PC-9 (cell line): ENCODE data around the gene PRPF4. TPM values are rescaled to one million over a fixed set of nuclear protein-coding genes. Genes with fewer than 3 reads are reported as not detected.

Source experiments
- total RNA-seq: library from RNA; stranded (reverse); gene quantifications from 2 replicates; pipeline ENCODE4 v1.2.3, GENCODE V29; 2021

Gene PRPF4
- total RNA-seq, 1 experiment from 2014 or later: 36.3 TPM

Other genes with a start within 250 kb of the PRPF4 start
- gene ZFP37, start 218.9 kb upstream of the PRPF4 start, total RNA-seq: 0.81 and 0.90 TPM in 2 replicates
- 15.1 and 16.5 TPM in 2 replicates for gene SLC31A2, start 124.7 kb upstream of the PRPF4 start, total RNA-seq
- gene FKBP15, start 54.4 kb upstream of the PRPF4 start, total RNA-seq: 23.3 and 33.5 TPM in 2 replicates
- gene SLC31A1, start 54.1 kb upstream of the PRPF4 start, total RNA-seq: 24.9 and 27.2 TPM in 2 replicates
- gene CDC26, start 86 bp upstream of the PRPF4 start, total RNA-seq: 40.4 and 43.4 TPM in 2 replicates
- gene RNF183, start 27.7 kb downstream of the PRPF4 start, total RNA-seq: 0.92 and 2.3 TPM in 2 replicates
- 11.2 and 12.9 TPM in 2 replicates for gene WDR31, start 64.6 kb downstream of the PRPF4 start, total RNA-seq
- gene BSPRY, start 73.9 kb downstream of the PRPF4 start, total RNA-seq: 28.8 and 29.3 TPM in 2 replicates
- gene HDHD3, start 101.3 kb downstream of the PRPF4 start, total RNA-seq: 39.5 and 44.0 TPM in 2 replicates
- 33.3 and 42.7 TPM in 2 replicates for gene ALAD, start 125.6 kb downstream of the PRPF4 start, total RNA-seq
- gene POLE3, start 135.0 kb downstream of the PRPF4 start, total RNA-seq: 53.8 and 64.5 TPM in 2 replicates
- 1.5 and 2.5 TPM in 2 replicates for gene C9orf43, start 135.1 kb downstream of the PRPF4 start, total RNA-seq
- gene RGS3, start 188.1 kb downstream of the PRPF4 start, total RNA-seq: 61.8 and 75.8 TPM in 2 replicates